ENCODE data around the gene TXNL4B.

Gene TXNL4B

DNA sequence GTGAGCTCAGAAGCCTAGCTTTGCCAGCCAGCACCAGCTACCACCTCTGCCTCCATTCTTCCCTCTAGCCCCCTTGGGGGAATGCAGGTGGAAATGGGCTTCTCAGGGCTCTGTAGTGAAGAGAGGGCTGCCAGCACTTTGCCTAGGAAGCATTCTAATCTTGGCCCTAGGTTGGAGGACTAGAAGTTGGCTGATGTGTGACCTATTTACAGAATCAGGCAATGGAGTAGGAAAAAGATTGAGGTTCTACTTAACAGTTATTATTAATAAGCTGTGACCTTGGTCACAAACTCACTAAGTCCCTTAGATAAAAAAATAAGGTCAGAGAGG is 20.2 kb upstream of the TXNL4B start:
- no peak overlapping the region for H3K4me3 ChIP-seq (ENCODE audit: low read depth, low read length)
- DNase-seq (ENCODE audit: low read depth, low spot score): no peak
- in situ Hi-C loops (cut with HindIII; ENCODE audit: low sequenced_read_pairs): no loop called here
- TF ChIP-seq, protein P1, sequence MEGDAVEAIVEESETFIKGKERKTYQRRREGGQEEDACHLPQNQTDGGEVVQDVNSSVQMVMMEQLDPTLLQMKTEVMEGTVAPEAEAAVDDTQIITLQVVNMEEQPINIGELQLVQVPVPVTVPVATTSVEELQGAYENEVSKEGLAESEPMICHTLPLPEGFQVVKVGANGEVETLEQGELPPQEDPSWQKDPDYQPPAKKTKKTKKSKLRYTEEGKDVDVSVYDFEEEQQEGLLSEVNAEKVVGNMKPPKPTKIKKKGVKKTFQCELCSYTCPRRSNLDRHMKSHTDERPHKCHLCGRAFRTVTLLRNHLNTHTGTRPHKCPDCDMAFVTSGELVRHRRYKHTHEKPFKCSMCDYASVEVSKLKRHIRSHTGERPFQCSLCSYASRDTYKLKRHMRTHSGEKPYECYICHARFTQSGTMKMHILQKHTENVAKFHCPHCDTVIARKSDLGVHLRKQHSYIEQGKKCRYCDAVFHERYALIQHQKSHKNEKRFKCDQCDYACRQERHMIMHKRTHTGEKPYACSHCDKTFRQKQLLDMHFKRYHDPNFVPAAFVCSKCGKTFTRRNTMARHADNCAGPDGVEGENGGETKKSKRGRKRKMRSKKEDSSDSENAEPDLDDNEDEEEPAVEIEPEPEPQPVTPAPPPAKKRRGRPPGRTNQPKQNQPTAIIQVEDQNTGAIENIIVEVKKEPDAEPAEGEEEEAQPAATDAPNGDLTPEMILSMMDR (IDR thresholded peaks at IDR 0.05; ENCODE audit: low read depth, low read length): no peak

DNA sequence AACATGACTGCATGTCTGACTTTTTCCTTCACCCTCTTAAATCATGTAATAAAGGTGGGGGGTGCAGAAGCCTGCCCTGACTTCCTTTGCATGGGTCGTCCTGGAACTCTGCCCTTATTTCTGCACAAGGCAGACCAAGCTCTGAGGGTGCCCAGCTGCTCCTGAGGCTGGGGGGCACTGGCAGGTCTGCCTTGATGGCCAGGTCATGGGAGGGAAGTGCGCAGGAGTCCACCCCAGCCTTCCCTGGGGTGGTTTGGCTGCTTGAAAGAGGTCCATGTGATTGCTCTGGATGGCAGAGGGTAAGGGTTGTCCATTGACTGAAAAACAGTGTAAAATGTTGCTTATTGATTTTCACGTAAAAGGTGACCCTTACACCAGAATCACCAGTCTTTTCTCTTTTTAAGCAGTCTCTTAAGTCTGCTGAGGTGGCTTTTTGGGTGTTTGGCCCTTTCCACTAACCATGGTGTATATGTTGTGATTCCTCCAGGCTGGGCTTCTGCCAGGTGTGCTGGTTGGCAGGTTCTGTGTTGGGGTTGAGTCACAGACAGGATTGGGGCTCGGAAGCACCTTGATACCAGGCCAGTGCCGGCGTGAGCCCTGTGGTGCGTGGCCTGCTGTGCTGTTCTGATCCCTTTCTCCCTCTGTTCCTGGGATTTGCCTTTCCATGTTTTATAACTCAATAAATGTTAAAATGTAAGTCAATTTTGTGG is 19.6 kb upstream of the TXNL4B start:
- in situ Hi-C loops (cut with HindIII; ENCODE audit: low sequenced_read_pairs): no loop called here
- H3K4me3 ChIP-seq (ENCODE audit: low read depth, low read length): no peak overlapping the region
- no peak for DNase-seq (ENCODE audit: low read depth, low spot score)
- TF ChIP-seq, protein P1 (IDR thresholded peaks at IDR 0.05; ENCODE audit: low read depth, low read length): no peak

DNA sequence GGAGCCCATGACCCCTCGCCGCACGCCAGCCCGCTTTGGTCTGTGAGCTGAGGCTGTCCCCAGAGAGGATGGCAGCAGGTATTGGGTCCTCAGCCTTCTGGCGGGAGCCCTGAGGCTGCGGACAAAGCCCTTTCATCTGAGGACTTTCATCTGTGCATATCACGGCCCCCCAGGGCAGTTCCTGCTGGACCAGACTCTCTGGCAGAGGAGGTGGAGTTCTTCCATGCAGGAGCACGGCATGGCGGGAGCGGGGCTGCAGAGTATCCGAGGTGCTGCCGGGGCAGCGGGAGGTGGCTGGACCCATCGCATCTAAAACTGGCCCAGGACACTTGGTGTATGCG is 19.0 kb upstream of the TXNL4B start:
- DNase-seq (ENCODE audit: low read depth, low spot score): no peak

DNA sequence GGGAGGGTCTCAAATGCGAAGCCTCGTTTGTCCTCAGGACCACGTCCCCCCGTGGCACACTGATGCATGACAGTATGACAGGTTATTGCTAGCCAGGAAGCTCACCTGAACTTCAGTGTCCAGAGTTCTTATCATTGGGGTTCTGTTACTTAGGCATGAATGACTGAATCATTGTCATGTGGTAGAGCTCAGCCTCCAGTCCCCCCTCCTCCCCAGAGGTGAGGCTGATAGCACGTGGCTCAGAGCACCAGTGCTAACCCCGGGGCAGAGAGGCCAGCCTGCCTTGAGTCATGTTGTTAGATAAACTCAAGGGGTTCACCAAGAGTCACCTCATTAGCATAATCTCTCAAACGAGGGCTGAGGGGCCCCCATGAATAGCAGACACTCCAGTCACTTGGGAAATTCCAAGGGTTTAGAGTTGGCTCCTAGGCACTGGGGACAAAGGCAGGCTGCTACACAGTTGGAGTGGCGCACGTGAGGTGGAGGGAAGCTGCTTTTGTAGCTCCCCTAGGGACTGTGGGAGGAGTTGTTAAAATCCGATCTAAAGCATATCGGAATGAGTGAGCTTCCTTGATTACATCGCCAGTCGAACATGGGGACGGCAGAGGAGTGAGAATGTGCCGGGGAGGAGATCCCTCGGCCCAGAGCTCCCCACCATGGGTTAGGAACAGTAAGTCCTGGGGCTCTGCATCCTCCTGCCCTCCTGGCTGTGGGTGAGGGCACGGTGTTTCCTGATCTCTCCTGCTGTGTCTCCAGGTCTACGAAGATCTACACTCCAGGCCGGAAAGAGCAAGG is 18.4 kb upstream of the TXNL4B start:
- H3K4me3 ChIP-seq (ENCODE audit: low read depth, low read length): no peak overlapping the region
- TF ChIP-seq, protein P1 (IDR thresholded peaks at IDR 0.05; ENCODE audit: low read depth, low read length): no peak
- DNase-seq (ENCODE audit: low read depth, low spot score): no peak
- in situ Hi-C loops (cut with HindIII; ENCODE audit: low sequenced_read_pairs): no loop called here

More for the DNA sequence above, 19.0 kb upstream of the TXNL4B start:
- no peak overlapping the region for H3K4me3 ChIP-seq (ENCODE audit: low read depth, low read length)
- in situ Hi-C loops (cut with HindIII; ENCODE audit: low sequenced_read_pairs): no loop called here
- TF ChIP-seq, protein P1 (IDR thresholded peaks at IDR 0.05; ENCODE audit: low read depth, low read length): no peak

DNA sequence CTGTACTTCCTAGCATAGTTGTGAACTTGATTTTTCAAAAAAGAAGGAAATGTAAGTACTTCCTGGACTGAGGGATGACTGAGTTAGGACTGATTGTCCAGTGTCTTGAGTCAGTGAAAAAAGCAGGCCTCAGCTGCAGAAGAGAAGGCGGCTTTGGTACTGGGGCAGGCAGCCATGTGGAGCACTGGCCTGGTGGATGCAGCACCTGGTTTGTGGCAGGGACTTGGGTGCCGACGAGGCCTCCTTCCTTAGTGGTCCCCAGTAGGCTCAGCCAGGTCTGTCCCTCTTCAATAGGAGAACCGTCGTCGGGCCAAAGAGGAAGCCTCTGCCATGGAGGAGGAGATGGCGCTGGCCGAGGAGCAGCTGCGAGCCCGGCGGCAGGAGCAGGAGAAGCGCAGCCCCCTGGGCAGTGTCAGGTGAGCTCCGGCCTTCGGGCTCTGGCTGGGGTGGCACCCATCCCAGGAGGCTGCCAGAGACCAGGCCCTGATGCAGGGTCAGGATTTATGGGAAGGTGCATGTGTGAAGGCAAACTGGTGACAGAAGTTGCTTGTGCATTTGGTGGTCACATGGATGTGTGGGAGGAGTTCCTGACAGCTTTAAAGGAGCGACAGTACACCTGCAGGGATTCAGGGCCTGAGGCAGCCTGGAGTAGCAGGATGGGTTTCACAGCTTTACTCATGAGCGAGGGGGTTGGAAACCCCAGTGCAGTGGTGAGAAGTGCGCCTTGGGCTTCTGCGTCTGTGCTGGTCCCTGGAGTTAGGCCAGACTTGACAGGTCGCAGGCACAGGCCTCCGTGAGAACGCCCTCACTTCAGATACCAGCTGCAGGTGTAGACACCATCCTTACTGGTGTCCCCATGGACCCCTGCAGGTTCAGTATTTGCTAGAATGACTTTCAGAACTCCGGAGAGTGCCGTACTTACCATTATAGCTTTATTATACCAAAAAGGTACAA is 17.5 kb upstream of the TXNL4B start:
- in situ Hi-C loops (cut with HindIII; ENCODE audit: low sequenced_read_pairs): no loop called here
- no peak for DNase-seq (ENCODE audit: low read depth, low spot score)
- TF ChIP-seq, protein P1 (IDR thresholded peaks at IDR 0.05; ENCODE audit: low read depth, low read length): no peak

DNA sequence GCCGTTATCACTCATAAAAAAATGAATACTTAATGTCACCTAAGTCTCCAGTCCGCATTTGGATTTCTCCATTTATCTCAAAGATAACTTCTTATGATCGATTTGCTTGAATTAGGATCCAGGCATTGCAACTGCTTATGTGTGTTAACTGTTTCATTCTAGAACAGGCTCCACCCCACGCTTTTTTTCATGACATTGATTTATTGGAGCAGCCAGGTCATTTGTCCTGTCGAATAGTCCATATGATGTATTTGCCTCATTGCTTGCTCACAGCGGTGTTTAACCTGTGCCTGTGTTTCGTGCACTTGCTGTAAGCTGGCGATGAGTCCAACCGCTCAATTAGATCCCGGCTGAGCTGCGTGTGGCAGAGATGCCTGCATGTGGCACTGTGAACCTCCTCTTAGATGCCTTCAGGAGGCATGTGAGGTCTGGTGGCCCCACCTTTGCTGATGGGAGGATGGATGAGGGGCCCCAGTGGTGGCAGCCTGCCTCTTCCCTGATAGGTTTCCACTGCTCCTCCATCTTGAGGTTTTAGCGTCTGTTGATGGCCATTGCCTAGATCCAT is 16.6 kb upstream of the TXNL4B start:
- no peak for DNase-seq (ENCODE audit: low read depth, low spot score)
- in situ Hi-C loops (cut with HindIII; ENCODE audit: low sequenced_read_pairs): no loop called here
- H3K4me3 ChIP-seq (ENCODE audit: low read depth, low read length): no peak overlapping the region
- TF ChIP-seq, protein P1 (IDR thresholded peaks at IDR 0.05; ENCODE audit: low read depth, low read length): no peak

More for the DNA sequence above, 17.5 kb upstream of the TXNL4B start:
- no peak overlapping the region for H3K4me3 ChIP-seq (ENCODE audit: low read depth, low read length)

Data from astrocyte of the spinal cord (primary cell).